Coronary artery (tissue), 2 donors: ENCODE data around the gene HOMER1.

Experiments used
- DNase-seq: peaks from one replicate; pipeline ENCODE4 v3.0.0-alpha.2; 2017; ENCODE audit warnings: low spot score
- H3K27ac ChIP-seq, 2 donors: fragments of 200-600 bp; sonication (generic); one replicate each; pipeline ENCODE4 v1.5.1; 2016 to 2019
- H3K4me3 ChIP-seq: fragments of 200-600 bp; sonication (generic); 2 replicates; pipeline ENCODE4 v1.5.1; 2016; ENCODE audit warnings: mild to moderate bottlenecking, moderate library complexity
- CTCF ChIP-seq: fragments of 200-600 bp; sonication (generic); IDR thresholded peaks from one replicate; pipeline ENCODE4 v1.5.1; 2019; ENCODE audit warnings: antibody characterized with exemption

The HOMER1 gene

GRCh38 chr5:79346420-79346824 is 167.5 kb downstream of the HOMER1 start:
- Histone ChIP-seq H3K27ac (no peak overlapping the region), H3K4me3 (no peak overlapping the region)
- no peak for DNase-seq
- no peak for TF ChIP-seq CTCF

GRCh38 chr5:79333852-79334557 is 179.9 kb downstream of the HOMER1 start:
- TF ChIP-seq CTCF = no peak
- Histone ChIP-seq H3K4me3 (no peak overlapping the region), H3K27ac (no peak overlapping the region)
- DNase-seq = no peak

GRCh38 chr5:79330071-79330470 is 183.9 kb downstream of the HOMER1 start:
- Histone ChIP-seq H3K27ac (no peak overlapping the region), H3K4me3 (no peak overlapping the region)
- no peak for DNase-seq
- TF ChIP-seq CTCF = no peak

DNA sequence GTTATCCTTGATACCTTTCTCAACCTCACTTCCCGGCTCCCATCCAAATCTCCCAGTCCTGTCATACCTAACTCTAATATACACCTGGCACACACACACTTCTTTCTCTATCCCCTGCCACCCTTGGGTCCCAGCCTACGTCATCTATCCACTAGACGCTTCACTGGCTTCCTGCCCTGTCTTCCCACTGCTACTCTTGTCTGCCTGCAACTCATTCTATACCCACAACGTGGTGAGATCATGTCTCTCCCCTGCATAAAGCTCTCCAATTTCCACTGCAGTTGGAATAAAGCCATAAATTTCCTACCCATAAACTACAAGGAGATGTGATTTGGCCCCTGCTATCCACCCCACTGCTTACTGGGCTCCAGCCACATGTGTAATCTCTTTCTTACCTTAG is 184.5 kb downstream of the HOMER1 start:
- H3K4me3 ChIP-seq = no peak overlapping the region
- H3K27ac ChIP-seq = no peak overlapping the region
- no peak for DNase-seq
- TF ChIP-seq CTCF = no peak
